ENCODE data around the gene NCKAP1.
"Not testable (repeated sequence)": the region's sequence is repeated elsewhere in the genome, so short reads cannot be mapped to it uniquely, and the experiment has no call there.

Gene NCKAP1

GRCh38 chr2:183024339-183025095, 13.7 kb downstream of the NCKAP1 start:
- 95% methylated on average over 5 of the region's 8 CpGs for WGBS
- H3K27me3 ChIP-seq (ENCODE audit: insufficient read depth, low read length), result no peaks in the 10 kb centered on the region
- H3K4me1 ChIP-seq (ENCODE audit: insufficient read depth, low read length), result no peaks in the 10 kb centered on the region; the same call in 1 of the 2 replicates
- H3K27ac ChIP-seq (ENCODE audit: low read depth, low read length), result no peak overlapping the region
- H3K4me3 ChIP-seq (ENCODE audit: low read length), result no peak overlapping the region
- H3K9me3 ChIP-seq (ENCODE audit: insufficient read depth, low read depth, low read length), result no peaks in the 10 kb centered on the region
- H3K9ac ChIP-seq (ENCODE audit: low read depth, low read length), result no peak overlapping the region
- H3K36me3 ChIP-seq (ENCODE audit: insufficient read depth, low read length), result peaks cover 35% of the 10 kb centered on the region

- Histone ChIP-seq H3K9me3 (ENCODE audit: insufficient read depth, low read depth, low read length) (no peaks in the 10 kb centered on the region), H3K4me3 (ENCODE audit: low read length) (no peak overlapping the region), H3K27me3 (ENCODE audit: insufficient read depth, low read length) (no peaks in the 10 kb centered on the region), H3K36me3 (ENCODE audit: insufficient read depth, low read length) (peaks cover 51% of the 10 kb centered on the region), H3K27ac (ENCODE audit: low read depth, low read length) (no peak overlapping the region), H3K9ac (ENCODE audit: low read depth, low read length) (no peak overlapping the region), H3K4me1 (ENCODE audit: insufficient read depth, low read length) (no peaks in the 10 kb centered on the region; the same call in 1 of the 2 replicates)
- 96% methylated on average over 2 of the region's 3 CpGs for WGBS
These were observed 15.5 kb downstream of the NCKAP1 start for GRCh38 chr2:183022711-183023110.

GRCh38 chr2:183021613-183022012, 16.6 kb downstream of the NCKAP1 start:
- Histone ChIP-seq H3K27me3 (ENCODE audit: insufficient read depth, low read length) (no peaks in the 10 kb centered on the region), H3K27ac (ENCODE audit: low read depth, low read length) (no peak overlapping the region), H3K4me3 (ENCODE audit: low read length) (no peak overlapping the region), H3K36me3 (ENCODE audit: insufficient read depth, low read length) (peaks cover 58% of the 10 kb centered on the region), H3K9ac (ENCODE audit: low read depth, low read length) (no peak overlapping the region), H3K9me3 (ENCODE audit: insufficient read depth, low read depth, low read length) (no peaks in the 10 kb centered on the region), H3K4me1 (ENCODE audit: insufficient read depth, low read length) (peaks cover under 1% of the 10 kb centered on the region)
- WGBS, result 98% methylated on average over 2 of the region's 2 CpGs

GRCh38 chr2:183019718-183020442, 18.4 kb downstream of the NCKAP1 start:
- peaks cover 58% of the 10 kb centered on the region for H3K36me3 ChIP-seq (ENCODE audit: insufficient read depth, low read length)
- H3K9ac ChIP-seq (ENCODE audit: low read depth, low read length), result no peak overlapping the region
- H3K4me3 ChIP-seq (ENCODE audit: low read length), result no peak overlapping the region
- WGBS, result 93% methylated on average over 1 of the region's 1 CpG
- H3K9me3 ChIP-seq (ENCODE audit: insufficient read depth, low read depth, low read length), result no peaks in the 10 kb centered on the region
- H3K4me1 ChIP-seq (ENCODE audit: insufficient read depth, low read length), result peaks cover 10% of the 10 kb centered on the region
- no peaks in the 10 kb centered on the region for H3K27me3 ChIP-seq (ENCODE audit: insufficient read depth, low read length)
- H3K27ac ChIP-seq (ENCODE audit: low read depth, low read length), result no peak overlapping the region

GRCh38 chr2:183017845-183018244, 20.4 kb downstream of the NCKAP1 start:
- not testable (repeated sequence) for H3K27me3 ChIP-seq (ENCODE audit: insufficient read depth, low read length); H3K4me3 ChIP-seq (ENCODE audit: low read length); H3K27ac ChIP-seq (ENCODE audit: low read depth, low read length); H3K9ac ChIP-seq (ENCODE audit: low read depth, low read length); H3K9me3 ChIP-seq (ENCODE audit: insufficient read depth, low read depth, low read length)
- H3K36me3 ChIP-seq (ENCODE audit: insufficient read depth, low read length), result peaks cover 46% of the 10 kb centered on the region
- peaks cover 14% of the 10 kb centered on the region; the same call in 1 of the 2 replicates for H3K4me1 ChIP-seq (ENCODE audit: insufficient read depth, low read length)
- WGBS, result 97% methylated on average over 11 of the region's 11 CpGs

GRCh38 chr2:183014005-183014404, 24.3 kb downstream of the NCKAP1 start:
- 83% methylated on average over 2 of the region's 2 CpGs for WGBS
- H3K9me3 ChIP-seq (ENCODE audit: insufficient read depth, low read depth, low read length), result no peaks in the 10 kb centered on the region
- H3K27ac ChIP-seq (ENCODE audit: low read depth, low read length), result no peak overlapping the region
- H3K4me1 ChIP-seq (ENCODE audit: insufficient read depth, low read length), result peaks cover 31% of the 10 kb centered on the region
- H3K4me3 ChIP-seq (ENCODE audit: low read length), result no peak overlapping the region
- no peaks in the 10 kb centered on the region for H3K27me3 ChIP-seq (ENCODE audit: insufficient read depth, low read length)
- H3K36me3 ChIP-seq (ENCODE audit: insufficient read depth, low read length), result peaks cover 18% of the 10 kb centered on the region
- no peak overlapping the region for H3K9ac ChIP-seq (ENCODE audit: low read depth, low read length)

- Histone ChIP-seq H3K27ac (ENCODE audit: low read depth, low read length) (no peak overlapping the region), H3K4me1 (ENCODE audit: insufficient read depth, low read length) (peaks cover 31% of the 10 kb centered on the region), H3K9me3 (ENCODE audit: insufficient read depth, low read depth, low read length) (no peaks in the 10 kb centered on the region), H3K4me3 (ENCODE audit: low read length) (no peak overlapping the region), H3K36me3 (ENCODE audit: insufficient read depth, low read length) (no peaks in the 10 kb centered on the region), H3K9ac (ENCODE audit: low read depth, low read length) (no peak overlapping the region), H3K27me3 (ENCODE audit: insufficient read depth, low read length) (no peaks in the 10 kb centered on the region)
- WGBS, result 99% methylated on average over 2 of the region's 2 CpGs
These were observed 26.5 kb downstream of the NCKAP1 start for GRCh38 chr2:183011743-183012142.

- WGBS, result 38% methylated on average over 5 of the region's 5 CpGs
These were observed 28.1 kb downstream of the NCKAP1 start for GRCh38 chr2:183010112-183010511.

GRCh38 chr2:183009249-183009899, 28.9 kb downstream of the NCKAP1 start:
- H3K27ac ChIP-seq (ENCODE audit: low read depth, low read length), result no peak overlapping the region
- H3K27me3 ChIP-seq (ENCODE audit: insufficient read depth, low read length), result no peaks in the 10 kb centered on the region
- no peak overlapping the region for H3K4me3 ChIP-seq (ENCODE audit: low read length)
- no peaks in the 10 kb centered on the region for H3K36me3 ChIP-seq (ENCODE audit: insufficient read depth, low read length)
- H3K9ac ChIP-seq (ENCODE audit: low read depth, low read length), result no peak overlapping the region
- H3K9me3 ChIP-seq (ENCODE audit: insufficient read depth, low read depth, low read length), result no peaks in the 10 kb centered on the region
- H3K4me1 ChIP-seq (ENCODE audit: insufficient read depth, low read length), result peaks cover 20% of the 10 kb centered on the region
- 97% methylated on average over 3 of the region's 3 CpGs for WGBS

More at GRCh38 chr2:183010112-183010511, 28.1 kb downstream of the NCKAP1 start:
- no peaks in the 10 kb centered on the region for H3K27me3 ChIP-seq (ENCODE audit: insufficient read depth, low read length)
- H3K36me3 ChIP-seq (ENCODE audit: insufficient read depth, low read length), result no peaks in the 10 kb centered on the region
- peaks cover 21% of the 10 kb centered on the region for H3K4me1 ChIP-seq (ENCODE audit: insufficient read depth, low read length)
- no peak overlapping the region for H3K4me3 ChIP-seq (ENCODE audit: low read length)
- H3K9me3 ChIP-seq (ENCODE audit: insufficient read depth, low read depth, low read length), result no peaks in the 10 kb centered on the region
- peak overlapping the region; percentile 29; the same call in 1 of the 2 replicates for H3K27ac ChIP-seq (ENCODE audit: low read depth, low read length)
- no peak overlapping the region for H3K9ac ChIP-seq (ENCODE audit: low read depth, low read length)

GRCh38 chr2:183001948-183002347, 36.3 kb downstream of the NCKAP1 start:
- no peak overlapping the region for H3K9ac ChIP-seq (ENCODE audit: low read depth, low read length)
- 50% methylated on average over 1 of the region's 2 CpGs for WGBS
- peaks cover 29% of the 10 kb centered on the region for H3K4me1 ChIP-seq (ENCODE audit: insufficient read depth, low read length)

GRCh38 chr2:183000846-183001245, 37.4 kb downstream of the NCKAP1 start:
- no peaks in the 10 kb centered on the region for H3K27me3 ChIP-seq (ENCODE audit: insufficient read depth, low read length)
- H3K9ac ChIP-seq (ENCODE audit: low read depth, low read length), result no peak overlapping the region
- no peaks in the 10 kb centered on the region for H3K9me3 ChIP-seq (ENCODE audit: insufficient read depth, low read depth, low read length)
- H3K36me3 ChIP-seq (ENCODE audit: insufficient read depth, low read length), result peaks cover 55% of the 10 kb centered on the region
- H3K27ac ChIP-seq (ENCODE audit: low read depth, low read length), result no peak overlapping the region
- WGBS, result 95% methylated on average over 10 of the region's 10 CpGs
- no peak overlapping the region for H3K4me3 ChIP-seq (ENCODE audit: low read length)
- H3K4me1 ChIP-seq (ENCODE audit: insufficient read depth, low read length), result peaks cover 29% of the 10 kb centered on the region

More at GRCh38 chr2:183001948-183002347, 36.3 kb downstream of the NCKAP1 start:
- H3K27me3 ChIP-seq (ENCODE audit: insufficient read depth, low read length), result no peaks in the 10 kb centered on the region
- peaks cover 47% of the 10 kb centered on the region for H3K36me3 ChIP-seq (ENCODE audit: insufficient read depth, low read length)
- H3K27ac ChIP-seq (ENCODE audit: low read depth, low read length), result no peak overlapping the region; the same call in 1 of the 2 replicates
- no peaks in the 10 kb centered on the region for H3K9me3 ChIP-seq (ENCODE audit: insufficient read depth, low read depth, low read length)
- H3K4me3 ChIP-seq (ENCODE audit: low read length), result no peak overlapping the region

All from HUES64 (cell line).